Spleen (tissue), 7 donors: ENCODE measurements around the gene DHX35.

Source experiments
- POLR2A ChIP-seq, 3 donors: fragments of 450-650 bp; IDR thresholded peaks; one replicate each; pipeline ENCODE4 v1.5.1; 2017; ENCODE audit warnings: antibody characterized with exemption in 3 of 3, mild to moderate bottlenecking in 1 of 3
- TF ChIP-seq, protein P1 (sequence below), 11 experiments: fragments of 200-600 bp in 7 of 11; fragments of 450-650 bp in 4 of 11; sonication (generic) in 4 of 11; IDR thresholded peaks in 8 of 11; conservative IDR thresholded peaks in 3 of 11; 1 replicate in 7 of 11; 2 replicates in 4 of 11; pipeline versions ENCODE4 v1.4.0 to v1.8.0; 2016 to 2021; ENCODE audit warnings: antibody characterized with exemption in 11 of 11, inconsistent platforms in 4 of 11, mild to moderate bottlenecking in 1 of 11
- donor health status: DM: no; HTN: no; CAD: no; lungs with moderate emphysema.
- donor health status: DM: no; HTN: no; CAD: no.
- donor health status: DM: no; HTN: no; CAD: no.

GRCh38 chr20:38986663-38987062, 24.5 kb downstream of the DHX35 start:
- TF ChIP-seq POLR2A (IDR thresholded peaks at IDR 0.05) = no peak
- TF ChIP-seq, protein P1, sequence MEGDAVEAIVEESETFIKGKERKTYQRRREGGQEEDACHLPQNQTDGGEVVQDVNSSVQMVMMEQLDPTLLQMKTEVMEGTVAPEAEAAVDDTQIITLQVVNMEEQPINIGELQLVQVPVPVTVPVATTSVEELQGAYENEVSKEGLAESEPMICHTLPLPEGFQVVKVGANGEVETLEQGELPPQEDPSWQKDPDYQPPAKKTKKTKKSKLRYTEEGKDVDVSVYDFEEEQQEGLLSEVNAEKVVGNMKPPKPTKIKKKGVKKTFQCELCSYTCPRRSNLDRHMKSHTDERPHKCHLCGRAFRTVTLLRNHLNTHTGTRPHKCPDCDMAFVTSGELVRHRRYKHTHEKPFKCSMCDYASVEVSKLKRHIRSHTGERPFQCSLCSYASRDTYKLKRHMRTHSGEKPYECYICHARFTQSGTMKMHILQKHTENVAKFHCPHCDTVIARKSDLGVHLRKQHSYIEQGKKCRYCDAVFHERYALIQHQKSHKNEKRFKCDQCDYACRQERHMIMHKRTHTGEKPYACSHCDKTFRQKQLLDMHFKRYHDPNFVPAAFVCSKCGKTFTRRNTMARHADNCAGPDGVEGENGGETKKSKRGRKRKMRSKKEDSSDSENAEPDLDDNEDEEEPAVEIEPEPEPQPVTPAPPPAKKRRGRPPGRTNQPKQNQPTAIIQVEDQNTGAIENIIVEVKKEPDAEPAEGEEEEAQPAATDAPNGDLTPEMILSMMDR (IDR thresholded peaks at IDR 0.05 in 8 of 11, conservative IDR thresholded peaks at IDR 0.05 in 3 of 11) = no peak
